ENCODE data around the gene RBM42. TPM values are rescaled to one million over a fixed set of nuclear protein-coding genes. Genes with fewer than 3 reads are reported as not detected.
A peak's percentile ranks its signal among the peaks of the same experiment; 100 is the strongest.

RBM42 gene
- total RNA-seq, 3 donors from 2014 or later (not counting 1 experiment from before 2014, with no cell fraction given), result 51.6 to 61.7 (median 58.2) TPM

DNA sequence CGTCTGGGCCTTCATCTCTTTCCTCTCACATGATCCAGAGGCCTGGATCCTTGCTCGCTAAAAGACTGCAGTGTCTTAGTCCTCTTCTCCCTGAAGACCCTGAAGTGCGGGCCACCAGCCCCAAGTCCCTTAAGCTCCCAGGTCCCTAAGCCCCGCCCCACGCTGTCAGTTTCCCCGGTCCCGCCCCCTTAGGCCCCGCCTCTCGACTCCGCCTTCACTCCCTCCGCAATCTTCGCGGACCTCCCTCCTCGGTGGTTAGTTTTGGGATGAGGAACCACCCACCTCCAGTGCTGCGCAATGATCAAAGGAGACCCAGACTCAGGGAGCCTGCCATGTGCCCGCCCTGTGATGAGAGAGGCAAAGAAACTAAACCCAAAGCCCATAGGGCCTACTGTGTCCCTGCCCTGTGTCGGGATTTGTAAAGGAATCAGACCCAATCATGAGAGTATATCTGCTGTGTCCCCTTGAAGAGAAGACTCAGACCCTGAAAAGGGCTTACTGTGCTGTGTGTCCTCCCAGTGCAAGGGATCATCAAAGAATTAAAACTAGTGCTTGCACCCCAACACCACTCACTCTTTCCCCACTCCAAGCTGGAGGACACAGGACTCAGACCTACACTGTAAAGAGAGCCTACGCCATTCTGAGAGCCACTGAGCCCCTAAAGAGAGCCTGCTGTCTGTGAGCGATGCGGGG lies 16.3 kb downstream of the RBM42 start:
- Histone ChIP-seq H3K4me3 (ENCODE audit: low read length) (peak overlapping the region; percentile 69), H3K4me1 (ENCODE audit: control insufficient read depth, insufficient read depth, low read length) (peaks cover 54% of the 10 kb centered on the region), H3K27me3 (ENCODE audit: control insufficient read depth, insufficient read depth, low read length) (no peaks in the 10 kb centered on the region), H3K27ac (ENCODE audit: low read length) (peak overlapping the region; percentile 55), H3K36me3 (ENCODE audit: control insufficient read depth, insufficient read depth, low read length) (no peaks in the 10 kb centered on the region), H3K9me3 (ENCODE audit: control insufficient read depth, insufficient read depth, low read length) (no peaks in the 10 kb centered on the region)
- TF ChIP-seq, protein P1, sequence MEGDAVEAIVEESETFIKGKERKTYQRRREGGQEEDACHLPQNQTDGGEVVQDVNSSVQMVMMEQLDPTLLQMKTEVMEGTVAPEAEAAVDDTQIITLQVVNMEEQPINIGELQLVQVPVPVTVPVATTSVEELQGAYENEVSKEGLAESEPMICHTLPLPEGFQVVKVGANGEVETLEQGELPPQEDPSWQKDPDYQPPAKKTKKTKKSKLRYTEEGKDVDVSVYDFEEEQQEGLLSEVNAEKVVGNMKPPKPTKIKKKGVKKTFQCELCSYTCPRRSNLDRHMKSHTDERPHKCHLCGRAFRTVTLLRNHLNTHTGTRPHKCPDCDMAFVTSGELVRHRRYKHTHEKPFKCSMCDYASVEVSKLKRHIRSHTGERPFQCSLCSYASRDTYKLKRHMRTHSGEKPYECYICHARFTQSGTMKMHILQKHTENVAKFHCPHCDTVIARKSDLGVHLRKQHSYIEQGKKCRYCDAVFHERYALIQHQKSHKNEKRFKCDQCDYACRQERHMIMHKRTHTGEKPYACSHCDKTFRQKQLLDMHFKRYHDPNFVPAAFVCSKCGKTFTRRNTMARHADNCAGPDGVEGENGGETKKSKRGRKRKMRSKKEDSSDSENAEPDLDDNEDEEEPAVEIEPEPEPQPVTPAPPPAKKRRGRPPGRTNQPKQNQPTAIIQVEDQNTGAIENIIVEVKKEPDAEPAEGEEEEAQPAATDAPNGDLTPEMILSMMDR (IDR thresholded peaks at IDR 0.05), result no peak
- no peaks in the 10 kb centered on the region for H3K27me3 Mint-ChIP-seq (ENCODE audit: low read depth in 2 of 2)
- 22% methylated on average over 18 of the region's 20 CpGs for WGBS (ENCODE audit: insufficient coverage)
- no peaks in the 10 kb centered on the region for H3K9me3 Mint-ChIP-seq
- intact Hi-C loops (cut with micrococcal nuclease), result loop anchor here (1.0 to 5.0 kb wide), 4 partner anchors 17 to 112 kb away; partner anchors contain the start of genes HAUS5, HSPB6, PROSER3 and TMEM147
- no peaks in the 10 kb centered on the region for H3K36me3 Mint-ChIP-seq
- ATAC-seq (no peak), DNase-seq (peak; percentile 40 to 80)
- H3K4me1 Mint-ChIP-seq, result peaks cover 24 to 31% of the 10 kb centered on the region in 2 donors
- H3K4me3 Mint-ChIP-seq, result peak overlapping the region; percentile 88
- peak overlapping the region; percentile 64 to 89 for H3K27ac Mint-ChIP-seq

DNA sequence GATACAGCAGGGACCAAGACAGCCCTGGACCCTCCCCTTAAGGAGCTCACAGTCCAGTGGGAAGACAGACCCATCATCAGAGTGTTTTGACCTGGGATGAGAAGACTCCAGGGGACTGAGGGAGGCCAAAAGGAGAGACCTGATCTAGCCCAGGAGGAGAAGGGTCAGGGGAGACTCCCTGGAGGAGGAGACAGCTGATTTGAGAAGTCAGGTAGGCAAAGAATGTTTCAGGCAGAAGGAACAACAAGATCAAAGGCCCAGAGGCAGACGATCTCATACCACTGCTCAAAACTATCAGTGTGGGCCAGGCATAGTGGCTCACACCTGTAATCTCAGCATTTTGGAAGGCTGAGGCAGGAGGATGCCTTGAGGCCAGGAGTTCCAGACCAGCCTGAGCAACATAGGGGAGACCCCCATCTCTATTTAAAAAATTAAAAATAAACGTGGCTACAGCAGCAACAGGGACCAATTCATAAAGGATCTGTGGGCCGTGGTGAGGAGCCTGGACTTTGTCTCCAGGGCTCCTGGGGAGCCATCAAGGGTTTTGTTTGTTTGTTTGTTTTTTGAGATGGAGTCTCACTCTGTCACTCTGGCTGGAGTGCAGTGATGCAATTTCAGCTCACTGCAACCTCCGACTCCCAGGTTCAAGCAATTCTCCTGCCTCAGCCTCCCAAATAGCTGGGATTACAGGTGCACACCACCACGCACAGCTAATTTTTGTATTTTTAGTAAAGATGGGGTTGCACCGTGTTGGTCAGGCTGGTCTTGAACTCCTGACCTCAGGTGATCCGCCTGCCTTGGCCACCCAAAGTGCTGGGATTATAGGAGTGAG lies 17.1 kb downstream of the RBM42 start:
- TF ChIP-seq, protein P1 (IDR thresholded peaks at IDR 0.05), result no peak
- no peaks in the 10 kb centered on the region for H3K36me3 Mint-ChIP-seq
- 91% methylated on average over 7 of the region's 7 CpGs for WGBS (ENCODE audit: insufficient coverage)
- Histone ChIP-seq H3K36me3 (ENCODE audit: control insufficient read depth, insufficient read depth, low read length) (peaks cover 4% of the 10 kb centered on the region), H3K9me3 (ENCODE audit: control insufficient read depth, insufficient read depth, low read length) (no peaks in the 10 kb centered on the region), H3K27ac (ENCODE audit: low read length) (no peak overlapping the region), H3K4me3 (ENCODE audit: low read length) (no peak overlapping the region), H3K4me1 (ENCODE audit: control insufficient read depth, insufficient read depth, low read length) (peaks cover 54% of the 10 kb centered on the region), H3K27me3 (ENCODE audit: control insufficient read depth, insufficient read depth, low read length) (no peaks in the 10 kb centered on the region)
- no peaks in the 10 kb centered on the region for H3K27me3 Mint-ChIP-seq (ENCODE audit: low read depth in 2 of 2)
- intact Hi-C loops (cut with micrococcal nuclease), result no loop called here
- H3K4me1 Mint-ChIP-seq, result peaks cover 24 to 32% of the 10 kb centered on the region in 2 donors
- H3K27ac Mint-ChIP-seq, result peak overlapping the region in 1 of 2 donors; percentile 89
- no peaks in the 10 kb centered on the region for H3K9me3 Mint-ChIP-seq
- H3K4me3 Mint-ChIP-seq, result peak overlapping the region; percentile 88
- DNase-seq, result peak in 1 of 2 donors; percentile 21
- ATAC-seq, result no peak

DNA sequence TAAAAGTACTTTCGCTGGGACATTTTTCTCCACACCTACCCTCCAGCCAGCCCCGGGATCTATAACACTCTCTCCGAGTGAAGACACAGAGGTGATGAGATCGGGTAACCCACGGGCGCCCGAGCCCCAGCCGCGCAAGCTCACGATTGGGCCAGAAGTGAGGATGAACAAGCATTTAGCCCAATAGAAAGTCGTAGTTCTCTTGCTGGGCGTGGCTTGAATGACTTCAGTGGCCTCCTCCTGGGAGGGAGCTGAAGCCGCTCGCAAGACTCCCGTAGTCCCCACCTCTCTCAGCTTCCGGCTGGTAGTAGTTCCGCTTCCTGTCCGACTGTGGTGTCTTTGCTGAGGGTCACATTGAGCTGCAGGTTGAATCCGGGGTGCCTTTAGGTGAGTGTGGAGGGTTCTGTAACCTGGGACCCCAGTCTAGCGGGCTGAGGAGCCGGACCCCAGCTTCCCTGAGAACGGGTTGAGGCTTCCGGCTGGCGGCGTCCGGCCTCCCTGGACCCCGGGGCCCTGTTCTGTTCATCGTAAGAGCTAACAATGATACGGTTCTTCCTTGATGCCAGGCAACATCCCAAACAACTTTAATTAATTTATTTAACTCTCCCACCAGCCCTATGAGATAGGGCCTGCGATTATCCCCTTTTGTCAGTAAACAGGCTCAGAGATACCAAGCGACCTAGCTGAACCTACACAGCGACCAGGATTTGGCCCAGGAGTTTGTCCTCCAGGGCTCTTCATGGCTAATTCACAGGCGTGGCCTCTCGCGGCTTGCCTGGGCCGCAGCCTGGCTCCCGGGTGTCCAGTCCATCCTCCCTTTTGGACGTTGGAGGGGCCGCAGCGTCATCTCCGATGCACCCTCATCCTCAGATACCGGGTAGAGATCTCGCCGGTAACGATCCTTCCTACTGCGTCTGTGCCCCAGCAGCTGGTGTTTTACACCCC lies 19.5 kb downstream of the RBM42 start, which contains the start of gene COX6B1:
Gene COX6B1, plus strand, starts transcription at position 307 of the 945 bp plus-strand sequence. CDS start 2,921 bp downstream, outside the sequence.
- Histone ChIP-seq H3K9me3 (ENCODE audit: control insufficient read depth, insufficient read depth, low read length) (no peaks in the 10 kb centered on the region), H3K36me3 (ENCODE audit: control insufficient read depth, insufficient read depth, low read length) (peaks cover 9% of the 10 kb centered on the region), H3K4me3 (ENCODE audit: low read length) (peak within 1 kb of the TSS; percentile 87), H3K27me3 (ENCODE audit: control insufficient read depth, insufficient read depth, low read length) (no peaks in the 10 kb centered on the region), H3K4me1 (ENCODE audit: control insufficient read depth, insufficient read depth, low read length) (peaks cover 34% of the 10 kb centered on the region), H3K27ac (ENCODE audit: low read length) (peak within 1 kb of the TSS; percentile 82)
- peaks cover 24 to 42% of the 10 kb centered on the region in 2 donors for H3K4me1 Mint-ChIP-seq
- no peaks in the 10 kb centered on the region for H3K9me3 Mint-ChIP-seq
- TF ChIP-seq, protein P1 (IDR thresholded peaks at IDR 0.05), result no peak
- peak; percentile 74 to 85 (median 75) for ATAC-seq
- H3K36me3 Mint-ChIP-seq, result no peaks in the 10 kb centered on the region
- under 1% methylated on average over 46 of the region's 46 CpGs for WGBS (ENCODE audit: insufficient coverage)
- DNase-seq, result peak; percentile 85 to 97
- intact Hi-C loops (cut with micrococcal nuclease), result loop anchor here (1.0 to 2.0 kb wide), 2 partner anchors 20 to 97 kb away; partner anchors contain the start of genes PSENEN and U2AF1L4
- H3K27me3 Mint-ChIP-seq (ENCODE audit: low read depth in 2 of 2), result no peaks in the 10 kb centered on the region
- H3K27ac Mint-ChIP-seq, result peak within 1 kb of the TSS; percentile 96 to 97
- peak within 1 kb of the TSS; percentile 95 for H3K4me3 Mint-ChIP-seq
